Thoracic aorta (tissue), 2 donors: ENCODE data around the gene FHIT. TPM values are rescaled to one million over a fixed set of nuclear protein-coding genes. Genes with fewer than 3 reads are reported as not detected.

Experiments
- ATAC-seq: fragments of 150-250 bp; one replicate; pipeline ENCODE4 v1.8.0; 2017; ENCODE audit warnings: low read depth; ENCODE audit not compliant: insufficient number of reproducible peaks, low FRiP score
- DNase-seq: peaks from one replicate; pipeline ENCODE4 v3.0.0-alpha.2; 2020; ENCODE audit warnings: low spot score
- H3K27ac ChIP-seq, 2 donors: fragments of 200-600 bp; sonication (generic); 1 replicate in 1 of 2; 2 replicates in 1 of 2; pipeline ENCODE4 v1.5.1; 2016; ENCODE audit warnings: mild to moderate bottlenecking in 2 of 2, moderate library complexity in 2 of 2
- H3K27me3 ChIP-seq: fragments of 200-600 bp; sonication (generic); replicated peaks from 2 replicates; pipeline ENCODE4 v1.6.0; 2016; ENCODE audit warnings: mild to moderate bottlenecking; ENCODE audit not compliant: insufficient read depth
- H3K36me3 ChIP-seq: fragments of 200-600 bp; sonication (generic); one replicate; pipeline ENCODE4 v1.5.1; 2016
- H3K4me1 ChIP-seq, 2 donors: fragments of 200-600 bp; sonication (generic); 1 replicate in 1 of 2; 2 replicates in 1 of 2; pipeline versions ENCODE4 v1.5.1 to v1.6.0; 2016; ENCODE audit warnings: low read depth in 2 of 2, mild to moderate bottlenecking in 1 of 2; ENCODE audit not compliant: control insufficient read depth in 1 of 2
- H3K4me3 ChIP-seq: fragments of 200-600 bp; sonication (generic); 2 replicates; pipeline ENCODE4 v1.5.1; 2016; ENCODE audit warnings: mild to moderate bottlenecking
- H3K9me3 ChIP-seq: fragments of 200-600 bp; sonication (generic); 2 replicates; pipeline ENCODE4 v1.5.1; 2016
- CTCF ChIP-seq: fragments of 200-600 bp; sonication (generic); IDR thresholded peaks from one replicate; pipeline ENCODE4 v1.5.1; 2019; ENCODE audit warnings: antibody characterized with exemption
- total RNA-seq, 2 donors: library from RNA; depleted of rRNA; stranded (reverse); fragments of >200 nt; gene quantifications; one replicate each; pipeline versions ENCODE4 v1.1.0 to v1.2.3, GENCODE V29; 2016

FHIT gene
- total RNA-seq, 2 donors from 2014 or later, result 2.0 to 2.3 TPM

GRCh38 chr3:60028233-60028632 is 1223.0 kb downstream of the FHIT start:
- H3K4me1 ChIP-seq, result peaks cover 7 to 15% of the 10 kb centered on the region in 2 donors
- H3K36me3 ChIP-seq, result no peaks in the 10 kb centered on the region
- no peaks in the 10 kb centered on the region for H3K27me3 ChIP-seq
- DNase-seq, result no peak
- no peak for ATAC-seq
- H3K9me3 ChIP-seq, result no peaks in the 10 kb centered on the region
- H3K27ac ChIP-seq, result no peak overlapping the region
- no peak overlapping the region for H3K4me3 ChIP-seq
- no peak for TF ChIP-seq CTCF

GRCh38 chr3:60027335-60027734 is 1223.9 kb downstream of the FHIT start:
- Histone ChIP-seq H3K4me1 (peaks cover 7 to 20% of the 10 kb centered on the region in 2 donors), H3K9me3 (no peaks in the 10 kb centered on the region), H3K27ac (no peak overlapping the region), H3K27me3 (no peaks in the 10 kb centered on the region), H3K36me3 (no peaks in the 10 kb centered on the region), H3K4me3 (no peak overlapping the region)
- no peak for DNase-seq
- no peak for TF ChIP-seq CTCF
- no peak for ATAC-seq

- ATAC-seq, result no peak
- H3K27ac ChIP-seq, result no peak overlapping the region
- H3K27me3 ChIP-seq, result no peaks in the 10 kb centered on the region
Measured at GRCh38 chr3:60025096-60026050, 1225.9 kb downstream of the FHIT start.

DNA sequence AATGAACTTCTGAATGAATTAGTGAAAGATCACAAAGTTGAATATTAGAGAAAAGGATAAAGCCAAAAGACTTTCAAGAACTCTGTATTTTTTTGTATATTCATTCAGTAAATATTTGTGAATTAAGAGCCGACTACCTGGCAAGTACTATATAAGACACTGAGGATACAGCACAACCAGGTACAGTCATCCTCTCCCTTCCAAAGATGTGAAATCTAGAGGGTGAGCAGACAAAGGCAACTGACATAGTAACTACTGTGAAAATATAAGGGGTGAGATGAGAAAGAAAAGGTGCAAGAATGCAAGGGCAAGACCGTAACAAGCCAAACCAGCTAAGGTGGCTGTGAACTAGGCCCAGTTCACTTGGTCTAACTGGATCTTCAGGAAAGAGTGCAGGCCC is 1226.9 kb downstream of the FHIT start:
- Histone ChIP-seq H3K4me1 (peaks cover 7 to 20% of the 10 kb centered on the region in 2 donors), H3K27ac (no peak overlapping the region), H3K9me3 (no peaks in the 10 kb centered on the region), H3K36me3 (no peaks in the 10 kb centered on the region), H3K4me3 (no peak overlapping the region), H3K27me3 (no peaks in the 10 kb centered on the region)
- TF ChIP-seq CTCF, result no peak
- DNase-seq, result no peak
- no peak for ATAC-seq

More at GRCh38 chr3:60025096-60026050, 1225.9 kb downstream of the FHIT start:
- no peak for DNase-seq
- Histone ChIP-seq H3K9me3 (no peaks in the 10 kb centered on the region), H3K4me1 (peaks cover 7 to 20% of the 10 kb centered on the region in 2 donors), H3K36me3 (no peaks in the 10 kb centered on the region), H3K4me3 (no peak overlapping the region)
- no peak for TF ChIP-seq CTCF

DNA sequence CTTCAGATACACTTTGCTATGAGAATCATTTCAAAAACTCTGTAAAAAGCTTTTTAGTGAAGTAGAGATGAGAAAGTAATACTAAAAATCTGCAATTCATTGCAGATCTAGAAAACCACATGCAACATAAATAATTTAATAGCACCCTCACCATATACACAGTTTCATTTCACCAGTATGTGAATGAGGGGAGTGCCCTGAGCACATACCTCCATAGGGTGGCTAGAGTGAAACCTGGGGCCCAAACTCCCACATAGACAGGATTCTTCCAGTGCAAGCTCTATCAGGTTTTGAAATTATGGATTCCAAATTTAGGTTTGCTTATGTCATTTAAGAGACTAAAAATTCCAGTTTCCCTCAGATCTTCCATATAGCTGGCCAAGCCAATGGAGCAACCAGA is 1228.1 kb downstream of the FHIT start:
- H3K4me3 ChIP-seq, result no peak overlapping the region
- no peak for DNase-seq

More for the DNA sequence above, 1228.1 kb downstream of the FHIT start:
- ATAC-seq, result no peak
- peaks cover 7 to 20% of the 10 kb centered on the region in 2 donors for H3K4me1 ChIP-seq
- no peaks in the 10 kb centered on the region for H3K27me3 ChIP-seq
- TF ChIP-seq CTCF, result no peak
- no peak overlapping the region for H3K27ac ChIP-seq
- H3K9me3 ChIP-seq, result no peaks in the 10 kb centered on the region
- H3K36me3 ChIP-seq, result no peaks in the 10 kb centered on the region
